Spleen (tissue), 11 donors: Measurements from ENCODE around the gene BMP3. TPM values are rescaled to one million over a fixed set of nuclear protein-coding genes. Genes with fewer than 3 reads are reported as not detected.

Experiments
- DNase-seq: peaks from one replicate; pipeline ENCODE4 v3.0.0-alpha.2; 2020
- H3K27ac ChIP-seq, 8 donors: fragments of 200-600 bp; sonication (generic) in 7 of 8; 1 replicate in 4 of 8; 2 replicates in 4 of 8; pipeline versions ENCODE4 v1.5.0 to v1.8.0; 2016 to 2021; ENCODE audit warnings: inconsistent platforms in 4 of 8, mild to moderate bottlenecking in 4 of 8, moderate library complexity in 1 of 8
- H3K27me3 ChIP-seq, 7 donors: fragments of 200-600 bp; sonication (generic) in 6 of 7; replicated peaks in 1 of 7; 1 replicate in 4 of 7; 2 replicates in 3 of 7; pipeline versions ENCODE4 v1.5.0 to v1.8.0; 2016 to 2021; ENCODE audit warnings: inconsistent platforms in 3 of 7, mild to moderate bottlenecking in 1 of 7
- H3K36me3 ChIP-seq, 6 donors: fragments of 200-600 bp; sonication (generic) in 5 of 6; 1 replicate in 4 of 6; 2 replicates in 2 of 6; pipeline versions ENCODE4 v1.5.0 to v1.8.0; 2016 to 2021; ENCODE audit warnings: inconsistent platforms in 2 of 6
- H3K4me1 ChIP-seq, 6 donors: fragments of 200-600 bp; sonication (generic) in 5 of 6; 1 replicate in 3 of 6; 2 replicates in 3 of 6; pipeline versions ENCODE4 v1.5.0 to v1.8.0; 2016 to 2021; ENCODE audit warnings: inconsistent platforms in 3 of 6
- H3K4me3 ChIP-seq, 8 donors: fragments of 200-600 bp; sonication (generic) in 7 of 8; 1 replicate in 4 of 8; 2 replicates in 4 of 8; pipeline versions ENCODE4 v1.5.0 to v1.8.0; 2016 to 2021; ENCODE audit warnings: inconsistent platforms in 4 of 8, mild to moderate bottlenecking in 4 of 8, moderate library complexity in 2 of 8
- H3K9me3 ChIP-seq, 8 donors: fragments of 200-600 bp; sonication (generic) in 7 of 8; 1 replicate in 4 of 8; 2 replicates in 4 of 8; pipeline versions ENCODE4 v1.5.0 to v1.8.0; 2016 to 2021; ENCODE audit warnings: inconsistent platforms in 4 of 8
- CTCF ChIP-seq, 11 experiments: fragments of 200-600 bp in 7 of 11; fragments of 450-650 bp in 4 of 11; sonication (generic) in 4 of 11; IDR thresholded peaks in 8 of 11; conservative IDR thresholded peaks in 3 of 11; 1 replicate in 7 of 11; 2 replicates in 4 of 11; pipeline versions ENCODE4 v1.4.0 to v1.8.0; 2016 to 2021; ENCODE audit warnings: antibody characterized with exemption in 11 of 11, inconsistent platforms in 4 of 11, mild to moderate bottlenecking in 1 of 11
- POLR2A ChIP-seq, 3 donors: fragments of 450-650 bp; IDR thresholded peaks; one replicate each; pipeline ENCODE4 v1.5.1; 2017; ENCODE audit warnings: antibody characterized with exemption in 3 of 3, mild to moderate bottlenecking in 1 of 3
- POLR2AphosphoS5 ChIP-seq, 3 donors: sonication (generic); formaldehyde crosslinking; IDR thresholded peaks; one replicate each; pipeline ENCODE4 v1.5.1; 2017; ENCODE audit warnings: antibody characterized with exemption in 3 of 3
- WGBS, 5 donors: extraction: QIAGEN DNeasy Blood & Tissue Kit in 3 of 5; methylation state at CpG; one replicate each; pipeline versions ENCODE4 v1.1.5 to v1.1.7; 2013 to 2018; 5-methylcytosine and 5-hydroxymethylcytosine counted together
- intact Hi-C: fragments of 100-400 bp; cut with DNase I; formaldehyde crosslinking; loops from one replicate; pipeline ENCODE4 v1.15.0; 2023; ENCODE audit warnings: low total_unique reads
- polyA plus RNA-seq, 3 donors: library from polyadenylated mRNA; stranded (reverse); fragments of 200-250 nt; gene quantifications; one replicate each; pipeline ENCODE4 v1.2.1, GENCODE V29; 2013
- total RNA-seq, 7 donors: library from RNA; depleted of rRNA in 3 of 7; stranded (reverse); fragments of >200 nt in 3 of 7; fragmentation: NEBNext Ultra II Directional in 4 of 7; extraction: Animal tissue kit (Norgen Biotek cat#: 25700) in 4 of 7; gene quantifications; one replicate each; pipeline versions ENCODE4 v1.1.0 to v1.2.1, GENCODE V29; 2016 to 2021
- donor health status: healthy with polysubstance abuse.
- donor health status: DM: no; HTN: no; CAD: no; lungs with moderate emphysema.
- donor health status: DM: no; HTN: no; CAD: no.
- donor health status: Bipolar disorder and iron deficiency.
- donor health status: healthy.
- donor health status: DM: no; HTN: no; CAD: no.
- donor health status: DM: yes; HTN: yes; CAD: no.

Gene BMP3
- total and polyA plus RNA-seq, 10 donors: 0.06 to 0.33 (median 0.23) TPM; not detected in 3

GRCh38 chr4:81039351-81039972 lies 9.0 kb downstream of the BMP3 start:
- H3K27me3 ChIP-seq: peaks cover 0 to 18% (median 0%) of the 10 kb centered on the region in 7 donors
- no peak for DNase-seq
- H3K36me3 ChIP-seq: no peaks in the 10 kb centered on the region
- H3K4me1 ChIP-seq: peaks cover 0 to 8% (median 0%) of the 10 kb centered on the region in 6 donors
- 21 to 28% (median 22%) methylated on average over 4 of the region's 4 CpGs for WGBS, 5 donors
- intact Hi-C loops: no loop called here
- TF ChIP-seq CTCF (IDR thresholded peaks at IDR 0.05 in 8 of 11, conservative IDR thresholded peaks at IDR 0.05 in 3 of 11): no peak
- TF ChIP-seq POLR2AphosphoS5 (IDR thresholded peaks at IDR 0.05): no peak
- TF ChIP-seq POLR2A (IDR thresholded peaks at IDR 0.05): no peak
- H3K4me3 ChIP-seq: no peak overlapping the region
- H3K27ac ChIP-seq: no peak overlapping the region
- no peaks in the 10 kb centered on the region for H3K9me3 ChIP-seq

GRCh38 chr4:81040012-81040659 lies 9.6 kb downstream of the BMP3 start:
- WGBS, 5 donors: 18 to 23% (median 22%) methylated on average over 4 of the region's 4 CpGs
- TF ChIP-seq POLR2A (IDR thresholded peaks at IDR 0.05) (no peak), CTCF (IDR thresholded peaks at IDR 0.05 in 8 of 11, conservative IDR thresholded peaks at IDR 0.05 in 3 of 11) (peak in 9 of 11 experiments; percentile 14 to 57 (median 44))
- Histone ChIP-seq H3K4me3 (no peak overlapping the region), H3K27me3 (peaks cover 0 to 13% (median 0%) of the 10 kb centered on the region in 7 donors), H3K4me1 (peaks cover 0 to 8% (median 0%) of the 10 kb centered on the region in 6 donors), H3K27ac (no peak overlapping the region), H3K9me3 (no peaks in the 10 kb centered on the region), H3K36me3 (no peaks in the 10 kb centered on the region)
- no peak for DNase-seq
- intact Hi-C loops: loop anchor here (5.0 kb wide), 1 partner anchor 678 kb away; no protein-coding TSS in a partner anchor

GRCh38 chr4:81042578-81043365 lies 12.3 kb downstream of the BMP3 start:
- Histone ChIP-seq H3K27me3 (peaks cover 0 to 13% (median 0%) of the 10 kb centered on the region in 7 donors), H3K4me3 (no peak overlapping the region), H3K27ac (no peak overlapping the region), H3K9me3 (no peaks in the 10 kb centered on the region), H3K4me1 (peaks cover 0 to 8% (median 0%) of the 10 kb centered on the region in 6 donors), H3K36me3 (no peaks in the 10 kb centered on the region)
- no peak for DNase-seq
- intact Hi-C loops: loop anchor here (5.0 kb wide), 1 partner anchor 680 kb away; no protein-coding TSS in a partner anchor
- 72 to 84% (median 78%) methylated on average over 5 of the region's 5 CpGs for WGBS, 5 donors
- TF ChIP-seq POLR2A (IDR thresholded peaks at IDR 0.05) (no peak), CTCF (IDR thresholded peaks at IDR 0.05 in 8 of 11, conservative IDR thresholded peaks at IDR 0.05 in 3 of 11) (no peak), POLR2AphosphoS5 (IDR thresholded peaks at IDR 0.05) (no peak)
